Panc1 (cell line): Measurements from ENCODE around the gene PCNX1. TPM values are rescaled to one million over a fixed set of nuclear protein-coding genes. Genes with fewer than 3 reads are reported as not detected.

Source experiments
- ATAC-seq: fragments of 200-7000 bp; cut with Tn5 transposase; 2 replicates; pipeline ENCODE4 v1.9.1; 2020; ENCODE audit warnings: mild to moderate bottlenecking, moderate library complexity
- BruUV-seq: library from RNA; stranded (reverse); fragments of 400-500 nt; replicated peaks from 2 replicates; lab custom pipeline; 2021; lab: Mats Ljungman, UMichigan
- CTCF ChIA-PET: fragments of 300-600 bp; sonication (Branson Sonifier 250); formaldehyde crosslinking; loops from one replicate; lab custom pipeline; 2022; ENCODE audit warnings: antibody characterized with exemption; lab: Charles Lee
- POLR2A ChIA-PET: fragments of 300-600 bp; sonication (Branson Sonifier 250); formaldehyde crosslinking; loops from one replicate; lab custom pipeline; 2022; ENCODE audit warnings: antibody characterized with exemption; lab: Charles Lee
- DNase-seq: peaks from one replicate; pipeline ENCODE4 v3.0.0-alpha.2; 2010; ENCODE audit warnings: low read depth, low spot score
- H3K27ac ChIP-seq: 2 replicates; pipeline ENCODE4 v1.5.1; 2011; ENCODE audit warnings: mild to moderate bottlenecking, low read length, inconsistent platforms
- H3K27me3 ChIP-seq: fragments of 200-500 bp; sonication (Bioruptor generic); 2 replicates; pipeline ENCODE4 v1.6.0; 2014; ENCODE audit warnings: low read length, inconsistent platforms; ENCODE audit not compliant: control insufficient read depth, insufficient read depth
- H3K36me3 ChIP-seq: fragments of 200-500 bp; sonication (Bioruptor generic); 2 replicates; pipeline ENCODE4 v1.5.1; 2014; ENCODE audit warnings: inconsistent platforms, mild to moderate bottlenecking, low read length, moderate library complexity; ENCODE audit not compliant: control insufficient read depth, insufficient read depth
- H3K4me1 ChIP-seq: 2 replicates; pipeline ENCODE4 v1.5.1; 2011; ENCODE audit warnings: inconsistent platforms, mild to moderate bottlenecking, low read length, moderate library complexity; ENCODE audit not compliant: control insufficient read depth, insufficient read depth
- H3K4me3 ChIP-seq, 2 experiments: 2 replicates each; pipeline ENCODE4 v1.5.1; 2011 to 2012; ENCODE audit warnings: low read depth in 2 of 2, low read length in 2 of 2, mild to moderate bottlenecking in 2 of 2, inconsistent platforms in 1 of 2, moderate library complexity in 1 of 2
- H3K9me3 ChIP-seq: fragments of 200-500 bp; sonication (Bioruptor generic); 2 replicates; pipeline ENCODE4 v1.5.1; 2014; ENCODE audit warnings: low read depth, mild to moderate bottlenecking, inconsistent platforms, low read length, moderate library complexity; ENCODE audit not compliant: control insufficient read depth, insufficient read depth
- CTCF ChIP-seq: fragments of 450-650 bp; IDR thresholded peaks from 2 replicates; pipeline ENCODE4 v1.5.1; 2017; ENCODE audit warnings: mild to moderate bottlenecking
- POLR2AphosphoS5 ChIP-seq: IDR thresholded peaks from 2 replicates; pipeline ENCODE4 v1.6.1; 2012; ENCODE audit warnings: mild to moderate bottlenecking, low read depth, low read length, moderate library complexity
- REST ChIP-seq, 2 experiments: IDR thresholded peaks; 2 replicates each; pipeline ENCODE4 v1.6.1; 2011 to 2012; ENCODE audit warnings: low read depth in 2 of 2, control low read depth in 1 of 2, low read length in 1 of 2, mild to moderate bottlenecking in 1 of 2, moderate library complexity in 1 of 2; ENCODE audit not compliant: insufficient read depth in 1 of 2
- SIN3A ChIP-seq: IDR thresholded peaks from 2 replicates; pipeline ENCODE4 v1.6.1; 2012; ENCODE audit warnings: low read depth, mild to moderate bottlenecking, low read length, moderate library complexity, borderline replicate concordance; ENCODE audit not compliant: insufficient read depth
- TCF7L2 ChIP-seq: IDR thresholded peaks from 2 replicates; pipeline ENCODE4 v1.6.1; 2011; ENCODE audit warnings: mild to moderate bottlenecking, low read depth, low read length, inconsistent platforms
- in situ Hi-C: cut with HindIII; loops from 2 replicates; pipeline ENCODE4 v1.10.0; 2016; ENCODE audit warnings: low sequenced_read_pairs, low pct_unique_long_range_greater_than_20kb
- intact Hi-C: fragments of 100-400 bp; cut with micrococcal nuclease; formaldehyde crosslinking; loops from one replicate; pipeline ENCODE4 v1.10.0; 2022; ENCODE audit not compliant: unreplicated experiment
- total RNA-seq: library from RNA; stranded (reverse); gene quantifications from one replicate; pipeline ENCODE4 v1.2.1, GENCODE V29; 2021; ENCODE audit not compliant: unreplicated experiment

PCNX1 gene
- total RNA-seq, 1 experiment from 2014 or later = 30.5 TPM

GRCh38 chr14:71078500-71078899 is 171.2 kb downstream of the PCNX1 start:
- Histone ChIP-seq H3K27me3 (no peaks in the 10 kb centered on the region), H3K4me1 (no peaks in the 10 kb centered on the region), H3K36me3 (peaks cover 8% of the 10 kb centered on the region), H3K4me3 (no peak overlapping the region), H3K9me3 (peaks cover 5% of the 10 kb centered on the region; the same call in 1 of the 2 replicates), H3K27ac (no peak overlapping the region)
- DNase-seq (no peak), ATAC-seq (no peak)
- ChIA-PET CTCF (no interaction called here), POLR2A (no interaction called here)
- intact Hi-C loops = no loop called here
- TF ChIP-seq POLR2AphosphoS5 = no peak
- no peak for TF ChIP-seq CTCF
- TF ChIP-seq REST (IDR thresholded peaks at IDR 0.05; ENCODE audit: insufficient read depth in 1 of 2, low read depth in 2 of 2, low read length in 1 of 2) = no peak
- no peak for TF ChIP-seq TCF7L2
- TF ChIP-seq SIN3A = no peak
- BruUV-seq = no TSS peak
- in situ Hi-C loops = no loop called here

- ATAC-seq = no peak
- POLR2A ChIA-PET = no interaction called here
- Histone ChIP-seq H3K9me3 (no peaks in the 10 kb centered on the region), H3K36me3 (no peaks in the 10 kb centered on the region; the same call in 1 of the 2 replicates), H3K27me3 (no peaks in the 10 kb centered on the region), H3K27ac (no peak overlapping the region), H3K4me3 (no peak overlapping the region), H3K4me1 (no peaks in the 10 kb centered on the region)
- intact Hi-C loops (no loop called here), in situ Hi-C loops (no loop called here)
- CTCF ChIA-PET = no interaction called here
- no TSS peak for BruUV-seq
- no peak for DNase-seq
- no peak for TF ChIP-seq REST (IDR thresholded peaks at IDR 0.05; ENCODE audit: insufficient read depth in 1 of 2, low read depth in 2 of 2, low read length in 1 of 2)
- TF ChIP-seq CTCF = no peak
- TF ChIP-seq TCF7L2 = no peak
- no peak for TF ChIP-seq POLR2AphosphoS5
- TF ChIP-seq SIN3A = no peak
Observed at GRCh38 chr14:71086567-71086966, 179.3 kb downstream of the PCNX1 start.
